Erythroblast (primary cell): ENCODE measurements around the gene KAZN.

ENCODE experiments used
- GATA1 ChIP-seq: IDR thresholded peaks from 2 replicates; pipeline ENCODE4 v1.6.1; 2011; ENCODE audit warnings: low read depth, mild to moderate bottlenecking, control low read depth, low read length, moderate library complexity
- POLR2A ChIP-seq: IDR thresholded peaks from 2 replicates; pipeline ENCODE4 v1.6.1; 2011; ENCODE audit warnings: mild to moderate bottlenecking, low read length

DNA sequence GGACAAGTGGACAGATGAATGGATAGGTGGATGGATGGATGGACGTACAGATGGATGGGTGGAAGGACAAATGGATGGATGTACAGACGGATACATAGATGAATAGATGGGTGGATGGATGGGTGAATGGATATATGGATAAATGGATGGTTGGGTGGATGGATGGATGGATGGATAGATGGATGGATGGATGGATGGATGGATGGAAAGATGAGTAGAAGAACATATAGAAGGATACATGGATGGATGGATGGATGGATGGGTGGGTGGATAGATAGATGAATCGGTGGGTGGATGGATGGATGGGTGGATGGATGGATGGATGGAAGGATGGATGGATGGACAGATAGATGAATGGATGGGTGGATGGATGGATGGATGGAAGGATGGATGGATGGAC, 274.3 kb downstream of the KAZN start:
- no peak for TF ChIP-seq POLR2A
- TF ChIP-seq GATA1: no peak
